ENCODE results near the gene ALK. TPM values are rescaled to one million over a fixed set of nuclear protein-coding genes. Genes with fewer than 3 reads are reported as not detected.

The ALK gene
- total RNA-seq, 1 donor = under 0.01 TPM

GRCh38 chr2:29787473-29788465, 133.6 kb downstream of the ALK start:
- Histone ChIP-seq H3K4me1 (ENCODE audit: insufficient read depth, low read length) (no peaks in the 10 kb centered on the region), H3K27me3 (ENCODE audit: insufficient read depth, low read length) (no peaks in the 10 kb centered on the region), H3K4me3 (ENCODE audit: insufficient read depth, low read length) (no peak overlapping the region), H3K36me3 (ENCODE audit: insufficient read depth, low read length) (no peaks in the 10 kb centered on the region), H4K20me1 (ENCODE audit: insufficient read depth, low read length) (no peaks in the 10 kb centered on the region), H3K79me2 (ENCODE audit: insufficient read depth, low read length) (no peaks in the 10 kb centered on the region), H3K9me3 (ENCODE audit: low read depth, low read length) (no peaks in the 10 kb centered on the region), H2AFZ (ENCODE audit: low read length) (no peak overlapping the region), H3K27ac (ENCODE audit: low read depth, low read length) (no peak overlapping the region), H3K4me2 (ENCODE audit: insufficient read depth, low read length) (no peak overlapping the region)
- no peak for DNase-seq (ENCODE audit: insufficient read length, low spot score, missing footprints)
- TF ChIP-seq CTCF (IDR thresholded peaks at IDR 0.05; ENCODE audit: extremely low read depth, low read depth, low read length) = no peak

DNA sequence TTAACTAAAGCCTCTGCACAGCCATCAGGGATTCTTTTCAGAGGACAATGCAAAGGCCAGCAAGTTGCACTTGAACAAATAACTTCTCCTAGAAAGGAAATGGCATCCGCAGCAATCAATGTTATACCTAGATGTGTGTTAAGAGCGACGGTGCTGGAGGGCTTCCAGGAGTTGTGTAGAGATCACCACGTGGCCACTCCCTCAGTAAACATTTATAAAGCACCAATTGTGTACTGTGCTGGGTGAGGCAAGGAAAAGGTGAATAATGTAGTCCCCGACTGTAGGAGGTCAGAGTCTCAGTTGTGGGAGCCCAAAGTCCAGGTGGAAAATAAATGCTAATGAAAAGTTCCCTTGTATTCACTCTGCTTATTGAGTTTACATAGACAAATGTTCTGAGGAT, 135.0 kb downstream of the ALK start:
- no peaks in the 10 kb centered on the region for H3K9me3 ChIP-seq (ENCODE audit: low read depth, low read length)
- no peaks in the 10 kb centered on the region for H3K4me1 ChIP-seq (ENCODE audit: insufficient read depth, low read length)
- no peaks in the 10 kb centered on the region for H3K27me3 ChIP-seq (ENCODE audit: insufficient read depth, low read length)
- no peaks in the 10 kb centered on the region for H3K36me3 ChIP-seq (ENCODE audit: insufficient read depth, low read length)
- H2AFZ ChIP-seq (ENCODE audit: low read length) = no peak overlapping the region
- no peak overlapping the region for H3K4me2 ChIP-seq (ENCODE audit: insufficient read depth, low read length)
- no peaks in the 10 kb centered on the region for H4K20me1 ChIP-seq (ENCODE audit: insufficient read depth, low read length)
- no peak for DNase-seq (ENCODE audit: insufficient read length, low spot score, missing footprints)
- TF ChIP-seq CTCF (IDR thresholded peaks at IDR 0.05; ENCODE audit: extremely low read depth, low read depth, low read length) = no peak
- no peaks in the 10 kb centered on the region for H3K79me2 ChIP-seq (ENCODE audit: insufficient read depth, low read length)
- H3K27ac ChIP-seq (ENCODE audit: low read depth, low read length) = no peak overlapping the region
- H3K4me3 ChIP-seq (ENCODE audit: insufficient read depth, low read length) = no peak overlapping the region

DNA sequence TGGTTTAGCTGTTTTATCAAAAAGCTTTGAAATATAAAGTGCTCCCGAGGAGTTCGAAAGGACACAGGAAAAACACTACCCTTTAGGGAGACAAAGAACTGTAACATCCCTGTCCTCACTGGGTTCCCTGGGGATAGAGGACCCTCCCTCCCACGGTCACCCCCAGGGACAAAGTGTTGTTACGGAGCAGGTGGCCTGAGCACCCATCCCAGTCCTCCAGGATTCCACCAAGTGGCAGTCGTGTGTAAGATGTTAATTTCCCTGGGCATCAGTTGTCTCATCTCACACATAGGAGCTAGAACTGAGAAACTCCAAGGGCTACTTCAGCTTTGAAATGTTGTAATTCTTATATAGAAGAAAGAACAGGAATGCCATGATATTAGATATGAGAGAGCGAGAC, 137.7 kb downstream of the ALK start:
- Histone ChIP-seq H3K36me3 (ENCODE audit: insufficient read depth, low read length) (no peaks in the 10 kb centered on the region), H3K9me3 (ENCODE audit: low read depth, low read length) (no peaks in the 10 kb centered on the region), H3K79me2 (ENCODE audit: insufficient read depth, low read length) (no peaks in the 10 kb centered on the region), H3K27me3 (ENCODE audit: insufficient read depth, low read length) (no peaks in the 10 kb centered on the region), H3K4me3 (ENCODE audit: insufficient read depth, low read length) (no peak overlapping the region), H3K4me2 (ENCODE audit: insufficient read depth, low read length) (no peak overlapping the region), H3K4me1 (ENCODE audit: insufficient read depth, low read length) (no peaks in the 10 kb centered on the region), H4K20me1 (ENCODE audit: insufficient read depth, low read length) (no peaks in the 10 kb centered on the region), H3K27ac (ENCODE audit: low read depth, low read length) (no peak overlapping the region), H2AFZ (ENCODE audit: low read length) (no peak overlapping the region)
- no peak for DNase-seq (ENCODE audit: insufficient read length, low spot score, missing footprints)
- TF ChIP-seq CTCF (IDR thresholded peaks at IDR 0.05; ENCODE audit: extremely low read depth, low read depth, low read length) = no peak

All from osteoblast (primary cell).